ENCODE data around the gene DNAH8. TPM values are rescaled to one million over a fixed set of nuclear protein-coding genes. Genes with fewer than 3 reads are reported as not detected.

DNAH8 gene
- total and polyA plus RNA-seq, 8 donors: under 0.01 to 0.18 TPM; not detected in 6

GRCh38 chr6:38738261-38738660, 23.1 kb downstream of the DNAH8 start:
- DNase-seq: peak in 1 of 2 donors; percentile 3
- intact Hi-C loops (cut with DNase I; ENCODE audit: low total_unique reads): no loop called here

GRCh38 chr6:38739532-38739931, 24.4 kb downstream of the DNAH8 start:
- TF ChIP-seq POLR2AphosphoS5 (IDR thresholded peaks at IDR 0.05): no peak
- peak in 2 of 7 experiments; percentile 18 to 36 for TF ChIP-seq CTCF (IDR thresholded peaks at IDR 0.05)
- H3K36me3 ChIP-seq: no peaks in the 10 kb centered on the region
- H3K9me3 ChIP-seq: no peaks in the 10 kb centered on the region
- WGBS, 5 donors: 40 to 68% (median 44%) methylated on average over 5 of the region's 5 CpGs
- intact Hi-C loops (cut with DNase I; ENCODE audit: low total_unique reads): no loop called here
- no peaks in the 10 kb centered on the region for H3K4me1 ChIP-seq
- H3K4me3 ChIP-seq: no peak overlapping the region
- no peaks in the 10 kb centered on the region for H3K27me3 ChIP-seq
- no peak for DNase-seq
- H3K27ac ChIP-seq: no peak overlapping the region

More at GRCh38 chr6:38738261-38738660, 23.1 kb downstream of the DNAH8 start:
- H3K4me1 ChIP-seq: no peaks in the 10 kb centered on the region
- no peak overlapping the region for H3K4me3 ChIP-seq
- WGBS, 5 donors: 62 to 76% (median 68%) methylated on average over 3 of the region's 3 CpGs
- H3K36me3 ChIP-seq: no peaks in the 10 kb centered on the region
- no peak overlapping the region for H3K27ac ChIP-seq
- H3K9me3 ChIP-seq: no peaks in the 10 kb centered on the region
- TF ChIP-seq POLR2AphosphoS5 (IDR thresholded peaks at IDR 0.05) (no peak), POLR2A (IDR thresholded peaks at IDR 0.05) (no peak), EP300 (IDR thresholded peaks at IDR 0.05) (no peak), CTCF (IDR thresholded peaks at IDR 0.05) (no peak)
- H3K27me3 ChIP-seq: no peaks in the 10 kb centered on the region

GRCh38 chr6:38749473-38749872, 34.4 kb downstream of the DNAH8 start:
- no peaks in the 10 kb centered on the region for H3K36me3 ChIP-seq
- H3K4me3 ChIP-seq: no peak overlapping the region
- H3K27me3 ChIP-seq: peaks cover 0 to 3% (median 0%) of the 10 kb centered on the region in 3 donors
- 87 to 97% (median 93%) methylated on average over 1 of the region's 1 CpG for WGBS, 5 donors
- intact Hi-C loops (cut with DNase I; ENCODE audit: low total_unique reads): no loop called here
- no peaks in the 10 kb centered on the region for H3K4me1 ChIP-seq
- TF ChIP-seq EP300 (IDR thresholded peaks at IDR 0.05) (no peak), POLR2AphosphoS5 (IDR thresholded peaks at IDR 0.05) (no peak), CTCF (IDR thresholded peaks at IDR 0.05) (no peak), POLR2A (IDR thresholded peaks at IDR 0.05) (no peak)
- H3K9me3 ChIP-seq: no peaks in the 10 kb centered on the region
- DNase-seq: no peak
- H3K27ac ChIP-seq: no peak overlapping the region

GRCh38 chr6:38750968-38751615, 36.0 kb downstream of the DNAH8 start:
- Histone ChIP-seq H3K9me3 (no peaks in the 10 kb centered on the region), H3K27ac (no peak overlapping the region), H3K4me3 (no peak overlapping the region), H3K36me3 (no peaks in the 10 kb centered on the region), H3K27me3 (peaks cover 0 to 3% (median 0%) of the 10 kb centered on the region in 3 donors), H3K4me1 (no peaks in the 10 kb centered on the region)
- WGBS, 5 donors: 46 to 76% (median 67%) methylated on average over 1 of the region's 1 CpG
- DNase-seq: no peak
- intact Hi-C loops (cut with DNase I; ENCODE audit: low total_unique reads): no loop called here
- TF ChIP-seq EP300 (IDR thresholded peaks at IDR 0.05): no peak
- no peak for TF ChIP-seq CTCF (IDR thresholded peaks at IDR 0.05)
- TF ChIP-seq POLR2AphosphoS5 (IDR thresholded peaks at IDR 0.05): no peak
- no peak for TF ChIP-seq POLR2A (IDR thresholded peaks at IDR 0.05)
